ENCODE results near the gene MEGF9. TPM values are rescaled to one million over a fixed set of nuclear protein-coding genes. Genes with fewer than 3 reads are reported as not detected.
A peak's percentile ranks its signal among the peaks of the same experiment; 100 is the strongest.

MEGF9 gene
- total RNA-seq, 2 experiments from 2014 or later: 9.4 to 10.5 TPM

DNA sequence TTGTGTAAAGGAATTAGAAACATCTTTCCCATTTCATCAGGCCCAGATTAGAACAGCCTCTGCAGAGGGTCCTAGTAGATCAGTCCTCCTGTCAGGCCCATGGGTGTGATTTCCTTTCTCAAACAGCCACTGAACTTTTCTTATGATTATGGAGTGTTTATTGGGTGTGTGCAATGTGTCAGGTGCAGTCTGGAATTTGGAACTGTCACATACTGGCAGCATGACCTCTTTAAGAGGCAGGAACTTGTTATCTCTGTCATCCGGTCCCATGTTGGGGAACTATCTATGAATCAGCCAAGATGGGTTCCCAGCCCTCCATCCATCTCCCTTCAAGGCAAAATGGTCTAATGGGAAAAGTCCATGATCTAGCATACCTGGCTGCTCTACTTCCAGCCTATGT lies 11.6 kb upstream of the MEGF9 start:
- CTCF ChIA-PET: no interaction called here
- no peak overlapping the region for H3K4me3 Mint-ChIP-seq
- H3K27ac Mint-ChIP-seq: no peak overlapping the region
- no peak for DNase-seq
- POLR2A ChIA-PET: no interaction called here
- peaks cover 18% of the 10 kb centered on the region for H3K4me1 Mint-ChIP-seq
- no peaks in the 10 kb centered on the region for H3K9me3 Mint-ChIP-seq
- no peaks in the 10 kb centered on the region for H3K36me3 Mint-ChIP-seq (ENCODE audit: low read depth)
- H3K27me3 Mint-ChIP-seq: no peaks in the 10 kb centered on the region

DNA sequence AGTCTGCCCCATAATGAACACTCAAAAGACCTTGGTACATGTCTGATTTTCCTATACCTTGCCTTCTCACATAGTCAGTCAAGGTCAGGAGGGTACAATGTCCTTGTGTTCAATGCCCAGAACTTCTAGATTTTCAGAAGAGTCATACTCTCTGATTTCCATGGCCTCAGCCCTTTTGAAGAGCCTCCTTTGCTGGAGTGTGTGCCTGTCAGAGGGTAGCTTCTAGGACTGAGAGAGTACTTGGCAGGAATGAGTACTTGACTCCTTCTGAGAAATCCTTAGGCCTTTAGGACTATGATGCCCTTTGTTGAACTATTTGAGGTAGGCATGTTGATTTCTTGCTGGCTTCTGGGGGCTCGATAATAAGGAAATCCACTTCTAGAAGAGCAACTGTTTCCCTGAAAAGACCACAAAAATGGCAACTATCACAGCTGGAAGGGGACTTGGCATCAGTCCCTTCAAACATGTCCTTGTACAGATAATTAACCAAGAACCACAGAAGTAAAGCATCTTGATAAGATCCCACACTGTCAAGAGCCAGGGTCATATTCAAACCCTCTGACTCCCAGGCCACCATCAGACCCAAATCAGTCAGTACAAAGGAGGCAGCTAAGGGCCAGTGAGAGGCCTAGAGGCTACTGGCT lies 10.6 kb upstream of the MEGF9 start:
- no peak overlapping the region for H3K4me3 Mint-ChIP-seq
- H3K4me1 Mint-ChIP-seq: peaks cover 18% of the 10 kb centered on the region
- H3K27me3 Mint-ChIP-seq: no peaks in the 10 kb centered on the region
- H3K9me3 Mint-ChIP-seq: no peaks in the 10 kb centered on the region
- H3K36me3 Mint-ChIP-seq (ENCODE audit: low read depth): no peaks in the 10 kb centered on the region
- H3K27ac Mint-ChIP-seq: no peak overlapping the region
- no peak for DNase-seq
- CTCF ChIA-PET: no interaction called here
- POLR2A ChIA-PET: interaction anchor here (0.5 kb wide), 1 partner anchor 52 kb away, joined by 3 read pairs; no protein-coding TSS in a partner anchor

DNA sequence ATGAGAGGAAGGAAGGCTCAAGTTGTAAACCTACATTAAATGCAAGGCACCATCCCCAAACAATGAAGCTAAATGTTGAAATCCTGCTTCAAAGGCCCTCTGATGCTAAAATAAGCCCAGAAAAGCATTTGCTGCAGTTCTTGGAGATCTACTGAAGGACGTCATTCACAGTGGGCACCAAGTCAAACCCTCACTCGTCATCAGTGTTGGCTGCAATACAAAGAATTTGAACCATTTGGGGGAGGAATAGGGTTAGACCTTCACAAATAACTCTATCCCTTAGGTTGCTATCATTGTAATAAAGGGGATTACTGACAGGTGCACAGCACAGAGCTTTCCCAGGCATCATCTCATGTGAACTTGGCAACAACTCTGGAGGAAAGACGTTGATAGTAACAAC lies 9.3 kb upstream of the MEGF9 start:
- POLR2A ChIA-PET: no interaction called here

DNA sequence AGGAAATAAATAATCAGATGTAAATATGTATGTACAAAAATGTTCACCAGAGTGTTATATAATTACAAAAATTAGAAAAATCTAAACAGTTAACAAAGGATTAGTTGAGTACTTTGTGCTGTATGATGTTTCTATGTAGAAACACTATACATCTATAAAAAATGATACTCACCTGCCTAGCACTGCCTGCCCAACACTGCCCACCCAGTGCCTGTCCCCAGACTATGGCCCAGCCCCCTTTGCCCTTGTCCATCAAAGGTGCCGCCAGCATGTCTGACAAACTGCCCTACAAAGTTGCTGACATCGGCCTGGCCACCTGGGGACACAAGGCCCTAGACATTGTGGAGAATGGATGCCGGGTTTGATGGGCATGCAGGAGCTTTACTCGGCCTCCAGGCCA lies 6.1 kb upstream of the MEGF9 start:
- peaks cover 4% of the 10 kb centered on the region for H3K4me1 Mint-ChIP-seq
- no peaks in the 10 kb centered on the region for H3K9me3 Mint-ChIP-seq
- DNase-seq: no peak
- no peaks in the 10 kb centered on the region for H3K36me3 Mint-ChIP-seq (ENCODE audit: low read depth)
- POLR2A ChIA-PET: no interaction called here
- H3K4me3 Mint-ChIP-seq: no peak overlapping the region
- H3K27ac Mint-ChIP-seq: no peak overlapping the region
- no peaks in the 10 kb centered on the region for H3K27me3 Mint-ChIP-seq
- CTCF ChIA-PET: interaction anchor here (0.7 kb wide), 1 partner anchor 201 kb away, joined by 3 read pairs; no protein-coding TSS in a partner anchor

More for the DNA sequence above, 9.3 kb upstream of the MEGF9 start:
- Mint-ChIP-seq H3K4me3 (no peak overlapping the region), H3K27me3 (no peaks in the 10 kb centered on the region), H3K27ac (no peak overlapping the region), H3K9me3 (no peaks in the 10 kb centered on the region), H3K4me1 (peaks cover 14% of the 10 kb centered on the region), H3K36me3 (ENCODE audit: low read depth) (no peaks in the 10 kb centered on the region)
- CTCF ChIA-PET: interaction anchor here (1.7 kb wide), 1 partner anchor 9 kb away, joined by 5 read pairs; the partner anchor contains the start of gene MEGF9
- DNase-seq: no peak

DNA sequence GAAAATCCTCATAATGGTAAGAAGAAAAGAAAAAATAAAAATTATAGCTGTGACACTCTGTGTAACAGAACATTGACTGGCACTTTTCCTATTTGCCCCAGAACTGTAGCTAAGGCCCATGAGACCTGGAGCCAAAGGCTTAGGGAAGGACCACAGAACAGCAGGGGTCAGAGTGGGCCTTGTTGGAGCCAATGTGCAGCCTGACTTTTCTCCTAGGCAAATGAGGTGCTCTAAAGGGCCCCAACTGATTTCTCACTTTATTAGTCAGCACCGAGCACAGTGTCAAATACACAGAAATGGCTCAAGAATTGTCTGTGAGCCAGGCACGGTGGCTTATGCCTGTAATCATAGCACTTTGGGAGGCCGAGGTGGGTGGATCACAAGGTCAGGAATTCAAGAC lies 4.0 kb upstream of the MEGF9 start:
- Mint-ChIP-seq H3K27ac (no peak overlapping the region), H3K4me1 (peaks cover 8% of the 10 kb centered on the region), H3K36me3 (ENCODE audit: low read depth) (no peaks in the 10 kb centered on the region), H3K4me3 (no peak overlapping the region), H3K27me3 (no peaks in the 10 kb centered on the region), H3K9me3 (no peaks in the 10 kb centered on the region)
- no peak for DNase-seq
- POLR2A ChIA-PET: no interaction called here
- CTCF ChIA-PET: interaction anchor here (1.1 to 1.6 kb wide), 2 partner anchors 10 to 75 kb away, joined by 3 to 6 read pairs; partner anchors contain the start of gene FBXW2

DNA sequence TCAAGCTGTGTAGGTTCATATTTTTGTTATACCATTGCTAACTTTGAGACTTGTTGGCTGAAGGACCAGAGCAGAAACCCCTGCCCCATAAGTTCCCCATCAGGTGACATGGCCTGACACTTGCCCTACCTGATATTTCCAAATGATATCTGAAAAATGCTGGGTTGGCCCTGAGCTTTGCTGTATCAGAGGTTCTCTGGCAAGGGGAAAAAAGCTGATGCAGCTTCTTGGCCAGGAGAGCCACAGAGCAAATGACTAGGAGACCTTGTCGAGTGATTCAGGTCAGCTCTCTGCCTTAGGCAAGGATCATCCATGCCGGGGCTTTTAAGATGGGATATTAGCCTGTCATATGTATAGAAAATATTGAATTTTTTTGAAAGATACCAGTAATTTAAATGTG lies 2.9 kb upstream of the MEGF9 start:
- Mint-ChIP-seq H3K4me3 (no peak overlapping the region), H3K9me3 (no peaks in the 10 kb centered on the region), H3K27ac (no peak overlapping the region), H3K4me1 (peaks cover 19% of the 10 kb centered on the region), H3K27me3 (no peaks in the 10 kb centered on the region), H3K36me3 (ENCODE audit: low read depth) (no peaks in the 10 kb centered on the region)
- POLR2A ChIA-PET: interaction anchor here (0.6 kb wide), 1 partner anchor 100 kb away, joined by 3 read pairs; no protein-coding TSS in a partner anchor
- CTCF ChIA-PET: interaction anchor here (0.6 to 1.6 kb wide), 5 partner anchors 9 to 128 kb away, joined by 3 to 6 read pairs (median 4); partner anchors contain the start of gene FBXW2
- DNase-seq: no peak

DNA sequence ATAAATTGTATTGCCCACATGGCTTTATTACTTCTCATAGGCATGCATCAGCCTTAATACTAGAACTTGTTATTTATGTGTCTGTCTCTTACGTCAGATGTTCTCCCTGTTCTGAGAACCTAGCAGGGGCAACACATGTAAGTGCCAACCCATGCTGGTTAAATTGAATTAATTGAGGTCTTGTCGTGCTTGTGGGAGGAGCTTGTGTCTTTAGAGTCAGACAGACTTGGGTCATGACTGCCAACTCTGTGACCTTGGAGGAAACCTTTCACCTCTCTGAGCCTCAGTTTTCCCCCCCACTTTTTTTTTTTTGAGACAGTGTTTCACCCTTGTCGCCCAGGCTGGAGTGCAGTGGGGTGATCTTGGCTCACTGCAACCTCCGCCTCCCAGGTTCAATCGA lies 2.2 kb upstream of the MEGF9 start:
- H3K27ac Mint-ChIP-seq: peak overlapping the region; percentile 29
- ChIA-PET POLR2A (no interaction called here), CTCF (interaction anchor here (0.6 to 1.6 kb wide), 3 partner anchors 8 to 128 kb away, joined by 4 to 6 read pairs (median 4); no protein-coding TSS in a partner anchor)
- H3K4me3 Mint-ChIP-seq: no peak overlapping the region
- no peaks in the 10 kb centered on the region for H3K9me3 Mint-ChIP-seq
- DNase-seq: no peak
- peaks cover 26% of the 10 kb centered on the region for H3K4me1 Mint-ChIP-seq
- no peaks in the 10 kb centered on the region for H3K27me3 Mint-ChIP-seq
- H3K36me3 Mint-ChIP-seq (ENCODE audit: low read depth): no peaks in the 10 kb centered on the region

DNA sequence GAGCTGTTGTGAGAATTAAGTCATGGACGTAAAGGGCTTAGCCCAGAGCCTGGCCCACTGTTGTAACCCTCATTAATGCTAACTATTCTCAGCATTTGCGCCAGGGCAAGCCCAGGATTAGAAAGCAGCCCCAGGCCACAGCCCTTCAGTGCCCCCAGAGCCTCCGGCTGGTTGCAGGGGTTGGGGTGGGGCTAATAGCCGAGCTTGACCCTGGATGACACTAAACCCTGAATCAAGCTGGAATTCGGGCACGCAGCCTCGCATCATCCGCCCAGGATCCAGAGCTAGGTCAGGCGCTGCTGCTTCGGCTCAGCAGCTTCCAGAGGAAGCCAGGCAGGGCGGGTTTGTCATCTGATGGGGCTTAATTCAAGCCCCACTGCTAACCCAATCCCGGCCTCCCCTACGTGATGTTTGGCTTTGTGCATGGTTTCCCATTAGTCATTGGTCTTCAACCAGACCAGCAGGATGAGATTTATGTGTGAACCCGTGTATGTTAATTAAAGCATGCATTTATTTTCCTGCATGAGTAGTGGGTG lies 1.2 kb upstream of the MEGF9 start:
- ChIA-PET CTCF (interaction anchor here (0.8 to 1.7 kb wide), 4 partner anchors 8 to 497 kb away, joined by 3 to 12 read pairs (median 4); no protein-coding TSS in a partner anchor), POLR2A (no interaction called here)
- H3K4me1 Mint-ChIP-seq: peaks cover 36% of the 10 kb centered on the region
- H3K27ac Mint-ChIP-seq: peak overlapping the region; percentile 89
- H3K9me3 Mint-ChIP-seq: no peaks in the 10 kb centered on the region
- H3K4me3 Mint-ChIP-seq: peak overlapping the region; percentile 81
- H3K27me3 Mint-ChIP-seq: no peaks in the 10 kb centered on the region
- no peaks in the 10 kb centered on the region for H3K36me3 Mint-ChIP-seq (ENCODE audit: low read depth)
- no peak for DNase-seq

DNA sequence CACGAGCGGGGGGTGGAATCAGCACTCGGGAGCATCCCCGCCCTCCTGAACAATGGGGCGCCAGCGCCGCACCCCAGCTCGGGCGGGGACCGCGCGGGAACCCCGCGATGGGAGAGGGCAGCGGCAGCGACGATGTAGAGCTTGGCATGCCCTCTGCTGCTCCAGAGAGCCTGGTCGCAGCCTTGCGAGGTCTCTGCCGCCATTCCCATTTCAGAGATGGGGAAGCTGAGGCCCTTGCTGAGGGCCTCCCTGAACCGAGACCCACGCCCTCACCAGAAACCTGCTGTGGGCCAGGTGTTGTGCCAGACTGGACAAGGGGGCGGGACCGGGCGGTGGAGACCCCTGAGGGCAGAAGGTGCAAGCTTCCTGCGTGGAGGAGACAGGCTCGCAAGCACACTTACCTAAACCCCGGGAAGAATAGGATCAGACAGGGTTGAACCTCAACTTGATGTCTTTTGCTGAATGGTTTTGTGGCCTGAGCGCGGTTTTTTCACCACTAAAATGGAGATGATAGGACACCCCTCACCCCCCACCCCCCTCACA lies 647 bp upstream of the MEGF9 start:
- H3K36me3 Mint-ChIP-seq (ENCODE audit: low read depth): no peaks in the 10 kb centered on the region
- H3K4me3 Mint-ChIP-seq: peak overlapping the region; percentile 81
- H3K27me3 Mint-ChIP-seq: no peaks in the 10 kb centered on the region
- ChIA-PET POLR2A (no interaction called here), CTCF (interaction anchor here (0.8 to 1.7 kb wide), 4 partner anchors 8 to 498 kb away, joined by 3 to 12 read pairs (median 4); no protein-coding TSS in a partner anchor)
- DNase-seq: no peak
- H3K4me1 Mint-ChIP-seq: peaks cover 40% of the 10 kb centered on the region
- H3K27ac Mint-ChIP-seq: peak overlapping the region; percentile 89
- no peaks in the 10 kb centered on the region for H3K9me3 Mint-ChIP-seq

DNA sequence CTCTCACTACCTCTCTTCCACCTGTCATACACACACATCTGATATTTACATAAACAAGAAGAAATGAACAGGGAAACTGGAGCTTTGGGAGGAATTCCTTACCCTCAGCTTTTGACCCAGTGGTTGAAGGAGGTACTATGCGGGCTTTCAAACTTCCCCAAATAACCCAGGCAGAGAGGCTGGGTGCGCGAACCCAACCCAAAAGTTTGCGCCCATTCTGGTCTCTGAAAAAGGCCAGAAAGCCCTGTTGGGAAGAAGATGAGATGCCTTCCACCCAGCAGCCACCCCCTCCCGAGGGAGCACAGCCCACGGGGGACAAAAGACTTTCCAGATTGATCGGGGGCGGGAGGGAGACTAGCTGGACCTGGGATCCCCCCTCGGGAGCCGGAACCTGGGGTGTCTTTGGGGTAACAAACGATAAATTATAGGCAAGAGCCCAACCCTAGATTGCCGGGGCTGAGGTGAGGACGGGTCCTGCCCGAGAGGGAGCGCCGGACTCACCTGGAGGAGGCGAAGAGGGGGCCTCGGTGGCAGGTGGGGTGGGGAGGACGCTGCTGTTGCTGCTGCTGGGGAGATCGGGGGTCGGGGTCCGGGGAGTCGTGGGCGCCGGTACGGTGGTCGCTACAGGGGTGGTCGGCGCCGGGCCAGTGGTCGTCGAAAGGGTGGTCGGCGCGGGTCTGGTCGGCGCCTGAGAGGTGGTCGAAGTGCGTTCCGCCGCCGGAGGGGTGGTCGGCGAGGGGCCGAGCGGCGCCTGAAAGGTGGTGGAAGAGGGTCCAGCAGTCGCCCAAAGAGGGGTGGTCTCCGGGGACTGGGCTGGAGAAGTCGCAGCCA lies 798 bp downstream of the MEGF9 start:
- peak; percentile 17 for DNase-seq
- H3K4me3 Mint-ChIP-seq: peak overlapping the region; percentile 85
- no peaks in the 10 kb centered on the region for H3K36me3 Mint-ChIP-seq (ENCODE audit: low read depth)
- no peaks in the 10 kb centered on the region for H3K9me3 Mint-ChIP-seq
- no peaks in the 10 kb centered on the region for H3K27me3 Mint-ChIP-seq
- H3K27ac Mint-ChIP-seq: peak overlapping the region; percentile 86
- CTCF ChIA-PET: interaction anchor here (1.1 kb wide), 1 partner anchor 16 kb away, joined by 4 read pairs; no protein-coding TSS in a partner anchor
- POLR2A ChIA-PET: no interaction called here
- peaks cover 46% of the 10 kb centered on the region for H3K4me1 Mint-ChIP-seq

DNA sequence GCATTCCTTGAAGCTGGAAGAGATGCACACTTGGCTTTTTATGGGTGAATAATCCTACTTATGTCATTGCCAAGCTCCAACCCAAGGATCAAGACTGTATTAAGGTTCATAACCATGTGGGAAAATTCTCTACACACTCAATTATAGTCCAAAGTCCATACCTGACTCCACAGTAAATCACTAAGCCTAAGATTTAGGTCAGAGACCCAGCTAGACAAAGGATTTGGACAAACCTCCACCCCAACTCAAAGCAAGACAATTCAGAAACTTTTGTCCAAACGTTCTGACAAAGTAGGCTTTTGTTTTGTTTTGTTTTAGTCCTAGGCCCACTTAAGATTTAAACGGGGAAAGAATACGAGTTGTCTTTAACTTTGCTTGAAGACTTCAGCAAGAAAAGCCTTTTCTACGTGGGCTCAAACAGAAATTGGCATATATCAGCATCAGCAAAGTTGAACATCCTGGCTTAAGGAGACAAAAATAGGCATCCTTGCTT lies 1.7 kb downstream of the MEGF9 start:
- ChIA-PET POLR2A (no interaction called here), CTCF (interaction anchor here (1.1 kb wide), 1 partner anchor 17 kb away, joined by 4 read pairs; no protein-coding TSS in a partner anchor)
- Mint-ChIP-seq H3K36me3 (ENCODE audit: low read depth) (no peaks in the 10 kb centered on the region), H3K4me1 (peaks cover 46% of the 10 kb centered on the region), H3K27me3 (no peaks in the 10 kb centered on the region), H3K4me3 (peak overlapping the region; percentile 85), H3K9me3 (no peaks in the 10 kb centered on the region), H3K27ac (peak overlapping the region; percentile 86)
- DNase-seq: no peak

DNA sequence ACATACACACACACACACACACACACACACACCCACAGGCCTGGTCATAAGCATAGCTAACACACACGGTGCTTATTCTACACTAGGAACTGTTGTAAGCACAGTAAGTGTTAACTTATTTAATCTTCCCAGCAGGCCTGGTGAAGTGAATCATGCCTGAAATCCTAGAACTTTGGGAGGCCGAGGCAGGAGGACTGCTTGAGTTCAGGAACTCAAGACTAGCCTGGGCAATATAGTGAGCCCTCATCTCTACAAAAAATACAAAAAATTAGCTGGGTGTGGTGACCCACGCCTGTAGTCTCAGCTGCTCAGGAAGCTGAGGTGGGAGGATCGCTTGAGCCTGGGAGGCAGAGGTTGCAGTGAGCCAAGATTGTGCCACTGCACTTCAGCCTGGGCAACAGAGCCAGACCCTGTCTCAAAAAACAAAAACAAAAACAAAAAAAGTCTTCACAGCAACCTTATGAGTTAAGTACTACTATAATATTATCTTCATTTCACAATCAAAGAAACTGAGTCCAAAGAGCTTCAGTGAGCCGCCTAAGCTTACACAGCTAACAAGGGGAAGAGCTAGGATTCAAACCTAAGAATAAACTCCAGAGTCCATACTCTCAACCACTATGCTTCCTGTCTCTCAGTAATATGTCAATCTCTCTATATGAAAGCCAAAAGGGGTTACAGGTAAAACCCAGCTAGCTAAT lies 2.3 kb downstream of the MEGF9 start:
- Mint-ChIP-seq H3K27ac (peak overlapping the region; percentile 86), H3K4me3 (peak overlapping the region; percentile 85), H3K4me1 (peaks cover 46% of the 10 kb centered on the region), H3K9me3 (no peaks in the 10 kb centered on the region), H3K36me3 (ENCODE audit: low read depth) (no peaks in the 10 kb centered on the region), H3K27me3 (no peaks in the 10 kb centered on the region)
- POLR2A ChIA-PET: no interaction called here
- peak; percentile 9 for DNase-seq
- CTCF ChIA-PET: interaction anchor here (1.1 kb wide), 1 partner anchor 18 kb away, joined by 4 read pairs; no protein-coding TSS in a partner anchor

All from activated CD4-positive, alpha-beta T cell treated with anti-CD3 and anti-CD28 coated beads, Interleukin-2, amount 10 ng/mL, durations not matched to agents 7 days and 5 days (primary cell).